HCT116 (cell line): Measurements from ENCODE around the gene RBCK1. TPM values are rescaled to one million over a fixed set of nuclear protein-coding genes. Genes with fewer than 3 reads are reported as not detected.
A peak's percentile ranks its signal among the peaks of the same experiment; 100 is the strongest.

ENCODE experiments used
- ATAC-seq: fragments of 200-7000 bp; cut with Tn5 transposase; 2 replicates; pipeline ENCODE4 v1.9.1; 2020; ENCODE audit warnings: mild to moderate bottlenecking, moderate library complexity
- BruUV-seq: library from RNA; stranded (reverse); fragments of 400-500 nt; replicated peaks from 2 replicates; lab custom pipeline; 2021; lab: Mats Ljungman, UMichigan
- CTCF ChIA-PET: fragments of 300-600 bp; sonication (Branson Sonifier 250); formaldehyde crosslinking; loops from one replicate; lab custom pipeline; 2021; ENCODE audit warnings: antibody characterized with exemption; lab: Charles Lee
- POLR2A ChIA-PET: fragments of 300-600, 350-600 bp; sonication (Branson Sonifier 250); formaldehyde crosslinking; loops from one replicate; lab custom pipeline; 2021; ENCODE audit warnings: antibody characterized with exemption; lab: Charles Lee
- RAD21 ChIA-PET, 2 experiments: fragments of 300-600 bp; sonication (Branson Sonifier 250); formaldehyde crosslinking; loops; one replicate each; lab custom pipeline; 2023; ENCODE audit warnings: low total read pairs in 2 of 2; ENCODE audit not compliant: uncharacterized antibody in 2 of 2, unreplicated experiment in 2 of 2, low non-redundant PET in 1 of 2; lab: Charles Lee
- DNase-seq: peaks from one replicate; pipeline ENCODE4 v3.0.0-alpha.2; 2010; ENCODE audit warnings: low read depth, low spot score
- H2AFZ ChIP-seq: fragments of 200-600 bp; shearing (Covaris generic), sonication (generic); 2 replicates; pipeline ENCODE4 v1.6.1; 2017; ENCODE audit warnings: low read depth, mixed run types, mixed read lengths, antibody characterized with exemption, low read length; ENCODE audit not compliant: poor library complexity, severe bottlenecking
- H3K27ac ChIP-seq: 2 replicates; pipeline ENCODE4 v1.5.1; 2012; ENCODE audit warnings: low read depth, low read length
- H3K27me3 ChIP-seq: fragments of 200-600 bp; sonication (generic); 2 replicates; pipeline ENCODE4 v1.6.1; 2016; ENCODE audit warnings: mixed run types, low read length, mixed read lengths; ENCODE audit not compliant: insufficient read depth
- H3K36me3 ChIP-seq, 2 experiments: fragments of 200-500 bp in 1 of 2; fragments of 200-600 bp in 1 of 2; sonication (Bioruptor generic) in 1 of 2; sonication (generic) in 1 of 2; 2 replicates each; pipeline versions ENCODE4 v1.5.1 to v1.6.1; 2014 to 2016; ENCODE audit warnings: low read length in 2 of 2, inconsistent platforms in 1 of 2, mixed read lengths in 1 of 2, mixed run types in 1 of 2; ENCODE audit not compliant: insufficient read depth in 2 of 2, control insufficient read depth in 1 of 2
- H3K4me1 ChIP-seq, 2 experiments: fragments of 200-600 bp in 1 of 2; sonication (generic) in 1 of 2; 2 replicates each; pipeline versions ENCODE4 v1.5.1 to v1.6.1; 2012 to 2017; ENCODE audit warnings: low read length in 2 of 2, inconsistent platforms in 1 of 2, mild to moderate bottlenecking in 1 of 2, mixed read lengths in 1 of 2, mixed run types in 1 of 2, moderate library complexity in 1 of 2; ENCODE audit not compliant: insufficient read depth in 2 of 2, control insufficient read depth in 1 of 2
- H3K4me2 ChIP-seq: fragments of 200-600 bp; sonication (generic); 2 replicates; pipeline ENCODE4 v1.6.1; 2017; ENCODE audit warnings: mixed run types, low read length, mixed read lengths
- H3K4me3 ChIP-seq, 2 experiments: fragments of 200-600 bp in 1 of 2; sonication (generic) in 1 of 2; replicated peaks in 1 of 2; 2 replicates each; pipeline ENCODE4 v1.5.1; 2011 to 2016; ENCODE audit warnings: low read length in 2 of 2, control low read depth in 1 of 2, low read depth in 1 of 2, mild to moderate bottlenecking in 1 of 2, mixed read lengths in 1 of 2, mixed run types in 1 of 2
- H3K79me2 ChIP-seq: fragments of 200-600 bp; sonication (generic); 2 replicates; pipeline ENCODE4 v1.6.1; 2017; ENCODE audit warnings: mild to moderate bottlenecking, mixed run types, low read length, moderate library complexity, mixed read lengths; ENCODE audit not compliant: insufficient read depth
- H3K9ac ChIP-seq: fragments of 200-600 bp; sonication (generic); 2 replicates; pipeline ENCODE4 v1.6.1; 2016; ENCODE audit warnings: low read length, mixed read lengths
- H3K9me2 ChIP-seq: fragments of 200-600 bp; sonication (generic), shearing (Covaris generic); 2 replicates; pipeline ENCODE4 v1.6.1; 2017; ENCODE audit warnings: mixed run types, mild to moderate bottlenecking, moderate library complexity; ENCODE audit not compliant: insufficient read depth
- H3K9me3 ChIP-seq, 2 experiments: fragments of 200-500 bp in 1 of 2; fragments of 200-600 bp in 1 of 2; sonication (Bioruptor generic) in 1 of 2; sonication (generic) in 1 of 2; 2 replicates each; pipeline ENCODE4 v1.6.1; 2014 to 2017; ENCODE audit warnings: low read length in 2 of 2, mixed read lengths in 2 of 2, inconsistent platforms in 1 of 2, low read depth in 1 of 2, mild to moderate bottlenecking in 1 of 2, mixed run types in 1 of 2, moderate library complexity in 1 of 2; ENCODE audit not compliant: control insufficient read depth in 1 of 2, insufficient read depth in 1 of 2
- H4K20me1 ChIP-seq: fragments of 200-600 bp; sonication (generic), shearing (Covaris generic); 2 replicates; pipeline ENCODE4 v1.6.1; 2017; ENCODE audit warnings: mixed run types, mild to moderate bottlenecking, moderate library complexity; ENCODE audit not compliant: insufficient read depth
- CBX3 ChIP-seq: IDR thresholded peaks from 2 replicates; pipeline ENCODE4 v1.6.1; 2012; ENCODE audit warnings: low read depth
- EGR1 ChIP-seq: IDR thresholded peaks from 2 replicates; pipeline ENCODE4 v1.6.1; 2012; ENCODE audit warnings: low read depth
- ELF1 ChIP-seq: IDR thresholded peaks from 2 replicates; pipeline ENCODE4 v1.6.1; 2012; ENCODE audit warnings: low read depth, borderline replicate concordance
- EZH2 ChIP-seq: fragments of 200-600 bp; sonication (generic); IDR thresholded peaks from 2 replicates; pipeline ENCODE4 v1.6.1; 2017; ENCODE audit warnings: antibody characterized with exemption, mixed run types
- EZH2phosphoT487 ChIP-seq: fragments of 200-600 bp; IDR thresholded peaks from 2 replicates; pipeline ENCODE4 v1.6.1; 2018; ENCODE audit warnings: antibody characterized with exemption, borderline replicate concordance
- FOSL1 ChIP-seq: IDR thresholded peaks from 2 replicates; pipeline ENCODE4 v1.6.1; 2012; ENCODE audit warnings: low read depth
- JUND ChIP-seq: IDR thresholded peaks from 2 replicates; pipeline ENCODE4 v1.6.1; 2012
- POLR2A ChIP-seq: IDR thresholded peaks from 2 replicates; pipeline ENCODE4 v1.7.0; 2011; ENCODE audit warnings: borderline replicate concordance; ENCODE audit not compliant: insufficient read depth, insufficient read length; ENCODE audit errors: extremely low read depth
- POLR2AphosphoS5 ChIP-seq: IDR thresholded peaks from 2 replicates; pipeline ENCODE4 v1.6.1; 2011; ENCODE audit warnings: mild to moderate bottlenecking, low read depth, low read length, moderate library complexity
- RAD21 ChIP-seq: IDR thresholded peaks from 2 replicates; pipeline ENCODE4 v1.6.1; 2012; ENCODE audit warnings: low read depth, mild to moderate bottlenecking
- SP1 ChIP-seq: IDR thresholded peaks from 2 replicates; pipeline ENCODE4 v1.6.1; 2012; ENCODE audit warnings: low read depth
- TCF7L2 ChIP-seq: IDR thresholded peaks from 2 replicates; pipeline ENCODE4 v1.7.0; 2011; ENCODE audit warnings: borderline replicate concordance, inconsistent platforms; ENCODE audit not compliant: insufficient read depth, insufficient read length; ENCODE audit errors: extremely low read depth
- ZFX ChIP-seq: fragments of 450-650 bp; IDR thresholded peaks from 2 replicates; pipeline ENCODE4 v1.6.1; 2017
- ZNF274 ChIP-seq: fragments of 200-500 bp; sonication (Bioruptor generic); IDR thresholded peaks from 2 replicates; pipeline ENCODE4 v1.6.1; 2014; ENCODE audit warnings: mild to moderate bottlenecking, low read depth, low read length, inconsistent platforms
- intact Hi-C: fragments of 100-400 bp; cut with micrococcal nuclease; formaldehyde crosslinking; loops from 2 replicates; pipeline ENCODE4 v1.10.0; 2022
- total RNA-seq: library from RNA; stranded (reverse); gene quantifications from one replicate; pipeline ENCODE4 v1.2.1, GENCODE V29; 2021; ENCODE audit not compliant: unreplicated experiment
- TF ChIP-seq, protein P1 (sequence below): IDR thresholded peaks from 2 replicates; pipeline ENCODE4 v1.6.1; 2012
- TF ChIP-seq, protein P2 (sequence below): IDR thresholded peaks from 2 replicates; pipeline ENCODE4 v1.6.1; 2012
- TF ChIP-seq, protein P3 (sequence below), 3 experiments: fragments of 200-600 bp in 1 of 3; sonication (generic) in 1 of 3; IDR thresholded peaks in 2 of 3; conservative IDR thresholded peaks in 1 of 3; 2 replicates each; pipeline ENCODE4 v1.5.1; 2012 to 2017; ENCODE audit warnings: low read depth in 2 of 3, low read length in 2 of 3, antibody characterized with exemption in 1 of 3, borderline replicate concordance in 1 of 3, control low read depth in 1 of 3, mild to moderate bottlenecking in 1 of 3, mixed read lengths in 1 of 3, mixed run types in 1 of 3, moderate library complexity in 1 of 3; ENCODE audit not compliant: insufficient read depth in 1 of 3
- TF ChIP-seq, protein P4 (sequence below): IDR thresholded peaks from 2 replicates; pipeline ENCODE4 v1.6.1; 2011; ENCODE audit warnings: mild to moderate bottlenecking, low read length, moderate library complexity; ENCODE audit not compliant: insufficient replicate concordance; ENCODE audit errors: extremely low read depth
- TF ChIP-seq, protein P5 (sequence below): IDR thresholded peaks from 2 replicates; pipeline ENCODE4 v1.6.1; 2012; ENCODE audit warnings: low read depth

Gene RBCK1
- total RNA-seq, 1 experiment from 2014 or later, result 180 TPM

DNA sequence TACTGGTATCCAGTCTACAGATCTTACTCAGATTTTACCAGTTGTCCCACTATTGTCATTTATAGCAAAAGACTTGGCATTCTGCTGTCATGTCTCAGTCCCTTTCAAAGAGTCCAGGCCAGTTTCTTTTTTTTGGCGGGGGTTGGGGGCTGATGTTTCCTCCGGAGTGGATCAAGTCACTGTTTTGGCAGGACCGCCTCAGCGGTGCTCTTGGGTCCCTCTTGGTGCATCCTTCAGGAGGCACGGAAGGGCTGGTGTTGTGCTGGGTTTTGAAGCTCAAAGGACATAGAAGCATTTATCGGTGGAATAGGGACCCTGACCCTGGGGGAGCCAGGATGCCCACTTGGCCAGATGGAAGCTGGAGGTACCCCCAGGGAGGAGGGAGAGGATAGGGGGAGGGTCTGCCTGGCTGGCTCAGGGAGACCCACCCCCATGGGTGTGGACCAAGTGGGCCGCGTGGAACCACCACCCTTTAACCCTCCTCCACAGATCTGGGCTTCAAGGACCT, 10.8 kb downstream of the RBCK1 start:
- ChIA-PET CTCF (no interaction called here), POLR2A (no interaction called here), RAD21 (no interaction called here)
- no peaks in the 10 kb centered on the region for H4K20me1 ChIP-seq
- DNase-seq (no peak), ATAC-seq (no peak)
- H3K27me3 ChIP-seq, result no peaks in the 10 kb centered on the region
- peak overlapping the region; percentile 73 for H3K4me2 ChIP-seq
- H3K4me3 ChIP-seq, result 0 out of 4 replicates have a peak overlapping the region, but pooled peaks of 1 of the 2 experiments have one; percentile 13
- no peaks in the 10 kb centered on the region for H3K9me3 ChIP-seq
- TF ChIP-seq, protein P1, sequence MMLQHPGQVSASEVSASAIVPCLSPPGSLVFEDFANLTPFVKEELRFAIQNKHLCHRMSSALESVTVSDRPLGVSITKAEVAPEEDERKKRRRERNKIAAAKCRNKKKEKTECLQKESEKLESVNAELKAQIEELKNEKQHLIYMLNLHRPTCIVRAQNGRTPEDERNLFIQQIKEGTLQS, result no peak
- TF ChIP-seq, protein P2, sequence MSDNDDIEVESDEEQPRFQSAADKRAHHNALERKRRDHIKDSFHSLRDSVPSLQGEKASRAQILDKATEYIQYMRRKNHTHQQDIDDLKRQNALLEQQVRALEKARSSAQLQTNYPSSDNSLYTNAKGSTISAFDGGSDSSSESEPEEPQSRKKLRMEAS, result no peak
- no peak for TF ChIP-seq TCF7L2
- no peak for TF ChIP-seq POLR2AphosphoS5
- no peak for TF ChIP-seq EZH2phosphoT487
- no peak for TF ChIP-seq POLR2A
- no peak for TF ChIP-seq ZNF274
- TF ChIP-seq, protein P3, sequence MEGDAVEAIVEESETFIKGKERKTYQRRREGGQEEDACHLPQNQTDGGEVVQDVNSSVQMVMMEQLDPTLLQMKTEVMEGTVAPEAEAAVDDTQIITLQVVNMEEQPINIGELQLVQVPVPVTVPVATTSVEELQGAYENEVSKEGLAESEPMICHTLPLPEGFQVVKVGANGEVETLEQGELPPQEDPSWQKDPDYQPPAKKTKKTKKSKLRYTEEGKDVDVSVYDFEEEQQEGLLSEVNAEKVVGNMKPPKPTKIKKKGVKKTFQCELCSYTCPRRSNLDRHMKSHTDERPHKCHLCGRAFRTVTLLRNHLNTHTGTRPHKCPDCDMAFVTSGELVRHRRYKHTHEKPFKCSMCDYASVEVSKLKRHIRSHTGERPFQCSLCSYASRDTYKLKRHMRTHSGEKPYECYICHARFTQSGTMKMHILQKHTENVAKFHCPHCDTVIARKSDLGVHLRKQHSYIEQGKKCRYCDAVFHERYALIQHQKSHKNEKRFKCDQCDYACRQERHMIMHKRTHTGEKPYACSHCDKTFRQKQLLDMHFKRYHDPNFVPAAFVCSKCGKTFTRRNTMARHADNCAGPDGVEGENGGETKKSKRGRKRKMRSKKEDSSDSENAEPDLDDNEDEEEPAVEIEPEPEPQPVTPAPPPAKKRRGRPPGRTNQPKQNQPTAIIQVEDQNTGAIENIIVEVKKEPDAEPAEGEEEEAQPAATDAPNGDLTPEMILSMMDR (IDR thresholded peaks at IDR 0.05 in 2 of 3, conservative IDR thresholded peaks at IDR 0.05 in 1 of 3; ENCODE audit: borderline replicate concordance in 1 of 3, insufficient read depth in 1 of 3, low read depth in 2 of 3, low read length in 2 of 3), result no peak
- TF ChIP-seq JUND, result no peak
- no peak for TF ChIP-seq SP1
- TF ChIP-seq CBX3, result no peak
- TF ChIP-seq, protein P4, sequence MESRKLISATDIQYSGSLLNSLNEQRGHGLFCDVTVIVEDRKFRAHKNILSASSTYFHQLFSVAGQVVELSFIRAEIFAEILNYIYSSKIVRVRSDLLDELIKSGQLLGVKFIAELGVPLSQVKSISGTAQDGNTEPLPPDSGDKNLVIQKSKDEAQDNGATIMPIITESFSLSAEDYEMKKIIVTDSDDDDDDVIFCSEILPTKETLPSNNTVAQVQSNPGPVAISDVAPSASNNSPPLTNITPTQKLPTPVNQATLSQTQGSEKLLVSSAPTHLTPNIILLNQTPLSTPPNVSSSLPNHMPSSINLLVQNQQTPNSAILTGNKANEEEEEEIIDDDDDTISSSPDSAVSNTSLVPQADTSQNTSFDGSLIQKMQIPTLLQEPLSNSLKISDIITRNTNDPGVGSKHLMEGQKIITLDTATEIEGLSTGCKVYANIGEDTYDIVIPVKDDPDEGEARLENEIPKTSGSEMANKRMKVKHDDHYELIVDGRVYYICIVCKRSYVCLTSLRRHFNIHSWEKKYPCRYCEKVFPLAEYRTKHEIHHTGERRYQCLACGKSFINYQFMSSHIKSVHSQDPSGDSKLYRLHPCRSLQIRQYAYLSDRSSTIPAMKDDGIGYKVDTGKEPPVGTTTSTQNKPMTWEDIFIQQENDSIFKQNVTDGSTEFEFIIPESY, result no peak
- TF ChIP-seq ELF1, result no peak
- no peak for TF ChIP-seq FOSL1
- no peak for TF ChIP-seq RAD21
- TF ChIP-seq ZFX, result no peak
- TF ChIP-seq EZH2, result no peak
- TF ChIP-seq EGR1, result no peak
- TF ChIP-seq, protein P5, sequence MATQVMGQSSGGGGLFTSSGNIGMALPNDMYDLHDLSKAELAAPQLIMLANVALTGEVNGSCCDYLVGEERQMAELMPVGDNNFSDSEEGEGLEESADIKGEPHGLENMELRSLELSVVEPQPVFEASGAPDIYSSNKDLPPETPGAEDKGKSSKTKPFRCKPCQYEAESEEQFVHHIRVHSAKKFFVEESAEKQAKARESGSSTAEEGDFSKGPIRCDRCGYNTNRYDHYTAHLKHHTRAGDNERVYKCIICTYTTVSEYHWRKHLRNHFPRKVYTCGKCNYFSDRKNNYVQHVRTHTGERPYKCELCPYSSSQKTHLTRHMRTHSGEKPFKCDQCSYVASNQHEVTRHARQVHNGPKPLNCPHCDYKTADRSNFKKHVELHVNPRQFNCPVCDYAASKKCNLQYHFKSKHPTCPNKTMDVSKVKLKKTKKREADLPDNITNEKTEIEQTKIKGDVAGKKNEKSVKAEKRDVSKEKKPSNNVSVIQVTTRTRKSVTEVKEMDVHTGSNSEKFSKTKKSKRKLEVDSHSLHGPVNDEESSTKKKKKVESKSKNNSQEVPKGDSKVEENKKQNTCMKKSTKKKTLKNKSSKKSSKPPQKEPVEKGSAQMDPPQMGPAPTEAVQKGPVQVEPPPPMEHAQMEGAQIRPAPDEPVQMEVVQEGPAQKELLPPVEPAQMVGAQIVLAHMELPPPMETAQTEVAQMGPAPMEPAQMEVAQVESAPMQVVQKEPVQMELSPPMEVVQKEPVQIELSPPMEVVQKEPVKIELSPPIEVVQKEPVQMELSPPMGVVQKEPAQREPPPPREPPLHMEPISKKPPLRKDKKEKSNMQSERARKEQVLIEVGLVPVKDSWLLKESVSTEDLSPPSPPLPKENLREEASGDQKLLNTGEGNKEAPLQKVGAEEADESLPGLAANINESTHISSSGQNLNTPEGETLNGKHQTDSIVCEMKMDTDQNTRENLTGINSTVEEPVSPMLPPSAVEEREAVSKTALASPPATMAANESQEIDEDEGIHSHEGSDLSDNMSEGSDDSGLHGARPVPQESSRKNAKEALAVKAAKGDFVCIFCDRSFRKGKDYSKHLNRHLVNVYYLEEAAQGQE, result no peak
- peaks cover 4% of the 10 kb centered on the region; the same call in 1 of the 2 replicates for H3K79me2 ChIP-seq
- H3K36me3 ChIP-seq, result peaks cover 8 to 14% of the 10 kb centered on the region in 2 experiments; a peak in 2 of 4 replicates
- intact Hi-C loops, result loop anchor here (5.0 kb wide), 1 partner anchor 67 kb away; no protein-coding TSS in a partner anchor
- peaks cover 13 to 36% of the 10 kb centered on the region in 2 experiments for H3K4me1 ChIP-seq
- H3K27ac ChIP-seq, result peak overlapping the region; percentile 66
- peak overlapping the region; percentile 60 for H3K9ac ChIP-seq
- H3K9me2 ChIP-seq, result no peaks in the 10 kb centered on the region
- BruUV-seq, result no TSS peak
- no peak overlapping the region for H2AFZ ChIP-seq
